ENCODE measurements around the gene SLC9A3. TPM values are rescaled to one million over a fixed set of nuclear protein-coding genes. Genes with fewer than 3 reads are reported as not detected.
A peak's percentile ranks its signal among the peaks of the same experiment; 100 is the strongest.
"Not testable (repeated sequence)": the region's sequence is repeated elsewhere in the genome, so short reads cannot be mapped to it uniquely, and the experiment has no call there.

Gene SLC9A3
- total RNA-seq, 2 donors from 2014 or later, result 78.1 to 170 TPM

DNA sequence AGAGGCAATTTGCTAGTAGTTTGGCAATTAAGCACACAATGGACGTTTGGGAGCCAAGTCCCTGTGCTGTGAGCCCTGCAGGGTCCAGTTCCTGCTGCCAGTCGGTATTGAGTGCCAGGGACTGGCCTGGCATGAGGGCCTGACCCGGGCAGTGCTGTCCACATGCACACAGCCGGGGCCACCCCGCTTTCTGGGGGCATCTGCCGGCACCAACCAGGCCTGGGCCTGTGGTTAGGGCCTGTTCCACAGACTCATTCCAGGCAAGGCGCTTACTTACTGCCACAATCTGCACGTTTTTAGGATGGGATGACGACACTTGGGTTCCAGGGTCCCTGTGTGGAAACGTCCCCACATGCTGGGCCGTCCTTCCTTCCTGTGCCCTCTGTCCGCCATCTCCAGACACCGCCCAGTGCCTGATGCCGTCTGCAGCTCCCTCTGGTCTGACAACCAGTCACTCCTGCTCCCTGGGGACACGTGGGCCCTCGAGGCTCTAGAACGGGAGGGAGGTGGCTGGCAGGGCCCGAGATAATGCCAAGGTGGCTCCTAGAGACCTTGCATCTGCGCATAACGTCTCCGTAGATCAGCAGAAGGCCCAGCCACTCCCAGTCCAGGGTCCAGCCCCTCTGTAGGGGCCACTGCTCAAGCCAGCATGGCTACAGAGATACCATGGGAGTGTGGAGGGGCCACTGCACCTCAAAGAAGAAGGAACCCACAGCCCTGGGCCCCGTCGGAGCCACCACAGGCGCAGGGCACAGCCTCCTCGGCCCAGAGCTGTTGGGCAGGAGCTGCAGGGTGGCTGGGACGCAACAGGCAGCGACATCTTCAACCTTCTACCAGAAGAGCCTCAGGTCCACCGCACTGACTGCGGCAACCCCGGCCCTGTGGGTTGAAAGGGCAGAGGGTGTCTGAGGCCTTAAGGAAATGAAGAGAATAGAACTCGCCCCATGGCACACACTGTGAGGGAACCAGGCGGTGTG lies 24.7 kb downstream of the SLC9A3 start:
- DNase-seq (no peak), ATAC-seq (no peak)
- intact Hi-C loops (cut with DNase I, micrococcal nuclease), result no loop called here

DNA sequence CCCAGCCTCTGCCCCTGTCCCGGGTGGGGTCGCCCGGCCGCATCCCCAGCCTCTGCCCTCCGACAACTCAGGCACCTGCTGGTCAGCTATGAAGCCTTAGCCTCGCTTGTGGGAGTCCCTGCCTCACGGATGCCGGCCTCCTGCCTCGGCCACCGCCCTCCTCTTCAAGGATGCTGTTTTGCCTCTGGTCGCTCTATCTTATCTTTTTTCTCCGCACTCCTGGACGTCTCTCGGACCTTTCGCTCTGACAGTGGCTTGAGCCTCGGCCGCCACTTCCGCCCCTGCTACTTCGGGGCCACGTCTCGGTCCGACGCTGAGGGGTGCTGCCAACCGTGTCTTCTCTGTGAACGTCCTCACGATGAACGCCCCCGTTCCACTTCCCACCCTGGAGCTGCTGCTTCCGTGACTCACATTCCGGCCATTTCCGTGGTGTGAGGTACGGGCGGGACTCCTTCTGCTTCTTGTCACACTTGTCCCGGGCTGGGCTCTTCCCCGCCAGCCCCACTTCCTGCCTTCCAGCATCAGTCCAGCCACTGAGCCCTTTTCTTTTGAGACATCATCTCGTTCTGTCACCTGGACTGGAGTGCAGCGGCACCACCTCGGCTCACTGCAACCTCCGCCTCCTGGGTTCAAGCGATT lies 26.3 kb downstream of the SLC9A3 start:
- no peak for ATAC-seq
- intact Hi-C loops (cut with DNase I, micrococcal nuclease), result no loop called here
- no peak for DNase-seq

DNA sequence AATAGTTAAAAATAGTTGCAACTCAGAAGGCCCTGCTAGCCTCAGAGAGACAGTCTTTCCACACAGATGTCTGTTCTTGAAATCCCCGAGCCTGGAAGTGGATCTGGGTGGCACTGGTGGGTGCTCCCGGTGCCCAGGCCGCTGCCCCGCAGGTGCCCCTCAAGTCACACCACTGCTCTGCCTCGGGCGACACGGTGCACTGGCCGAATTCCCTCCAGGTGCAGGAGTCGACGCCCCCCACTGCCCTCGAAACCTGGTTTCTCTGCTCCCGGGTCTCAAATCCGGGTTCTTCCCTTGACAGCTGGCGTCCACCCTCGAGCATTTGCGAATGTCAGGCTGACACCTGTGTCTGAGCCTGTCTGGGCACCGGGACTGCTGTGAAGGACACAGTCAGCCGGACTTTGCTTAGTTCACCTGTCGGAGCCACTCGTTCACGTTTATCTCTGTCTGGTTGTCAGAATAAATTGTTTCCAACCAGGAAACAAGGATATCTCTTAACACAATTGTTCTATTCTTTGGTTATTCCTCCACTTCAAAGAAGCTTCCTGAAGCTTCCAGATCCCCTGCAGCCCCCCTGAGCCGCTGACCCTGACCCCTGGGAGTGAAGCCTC lies 27.1 kb downstream of the SLC9A3 start:
- intact Hi-C loops (cut with DNase I, micrococcal nuclease), result no loop called here
- ATAC-seq (peak; percentile 45), DNase-seq (no peak)

DNA sequence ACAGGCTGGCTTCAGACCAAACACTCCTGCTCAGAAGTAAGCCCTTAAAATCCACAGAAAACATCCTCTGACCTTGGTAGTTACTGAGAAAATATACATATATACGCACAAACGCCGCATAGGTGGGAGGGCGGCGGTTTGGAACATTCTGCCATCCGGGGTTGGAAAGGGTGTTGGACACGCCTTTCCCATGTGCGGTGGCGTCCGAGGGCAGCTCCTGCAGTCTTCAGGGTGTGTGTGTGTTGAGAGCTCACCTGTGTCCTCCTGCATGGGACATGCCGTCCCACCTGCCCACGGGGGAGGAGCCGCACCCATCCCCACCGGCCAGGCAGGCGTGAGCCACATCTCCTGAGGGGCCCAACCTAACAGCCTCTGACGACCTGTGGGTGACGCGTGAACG lies 28.2 kb downstream of the SLC9A3 start:
- ATAC-seq (peak; percentile 36), DNase-seq (no peak)
- intact Hi-C loops (cut with DNase I, micrococcal nuclease), result no loop called here

DNA sequence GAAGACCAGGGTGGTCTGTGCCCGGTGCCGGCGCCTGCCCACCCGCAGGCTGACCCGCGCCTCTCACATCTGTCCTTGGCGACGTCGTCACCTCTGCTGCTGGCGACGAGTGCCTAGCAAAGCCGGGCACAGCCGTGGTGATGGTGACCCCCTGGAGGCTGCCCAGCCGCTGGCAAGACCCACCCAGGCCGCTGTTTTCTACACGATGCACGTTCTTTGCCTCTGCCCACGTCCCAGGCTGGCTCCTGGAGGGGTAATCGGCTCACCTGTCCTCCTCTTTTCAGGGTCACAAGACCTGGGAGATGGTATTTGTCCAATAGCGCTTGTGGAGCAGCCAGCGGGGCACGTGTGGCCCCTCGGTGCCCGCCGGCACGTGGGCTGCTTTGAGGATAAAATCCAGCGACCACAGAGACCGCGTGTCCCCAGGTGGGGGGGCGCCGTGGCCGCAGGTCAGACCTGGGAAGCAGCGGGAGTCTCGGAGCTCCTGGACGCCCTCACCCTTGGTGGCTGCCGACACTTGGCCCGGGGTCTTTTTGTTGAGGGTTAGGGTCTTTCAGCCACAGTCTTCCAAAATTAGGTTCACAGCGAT lies 29.5 kb downstream of the SLC9A3 start:
- DNase-seq (no peak), ATAC-seq (no peak)
- intact Hi-C loops (cut with DNase I, micrococcal nuclease), result loop anchor here in 1 of 2 donors (1.0 kb wide), 1 partner anchor 24 kb away; no protein-coding TSS in a partner anchor

DNA sequence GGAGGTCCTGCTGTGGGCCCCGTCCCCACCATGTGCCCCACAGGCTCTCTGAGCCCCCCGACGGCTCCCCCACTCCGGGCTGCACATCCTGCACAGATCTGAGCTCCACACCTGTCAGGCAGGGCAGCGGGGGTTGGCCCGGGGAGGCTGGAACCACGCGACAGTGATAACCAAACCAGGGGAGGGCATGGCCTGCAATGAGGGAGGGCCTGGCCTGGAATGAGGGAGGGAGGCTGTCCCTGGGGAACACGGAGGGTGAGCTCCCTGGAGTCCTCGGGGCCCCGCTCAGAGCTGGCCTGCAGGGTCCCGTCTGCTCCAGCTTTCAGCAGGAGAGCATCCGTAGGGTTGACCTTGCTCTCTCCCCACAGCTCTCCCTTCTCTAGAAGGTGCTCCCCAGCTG lies 30.5 kb downstream of the SLC9A3 start:
- no peak for DNase-seq
- no peak for ATAC-seq
- intact Hi-C loops (cut with DNase I, micrococcal nuclease), result loop anchor here in 1 of 2 donors (1.0 kb wide), 1 partner anchor 25 kb away; no protein-coding TSS in a partner anchor

DNA sequence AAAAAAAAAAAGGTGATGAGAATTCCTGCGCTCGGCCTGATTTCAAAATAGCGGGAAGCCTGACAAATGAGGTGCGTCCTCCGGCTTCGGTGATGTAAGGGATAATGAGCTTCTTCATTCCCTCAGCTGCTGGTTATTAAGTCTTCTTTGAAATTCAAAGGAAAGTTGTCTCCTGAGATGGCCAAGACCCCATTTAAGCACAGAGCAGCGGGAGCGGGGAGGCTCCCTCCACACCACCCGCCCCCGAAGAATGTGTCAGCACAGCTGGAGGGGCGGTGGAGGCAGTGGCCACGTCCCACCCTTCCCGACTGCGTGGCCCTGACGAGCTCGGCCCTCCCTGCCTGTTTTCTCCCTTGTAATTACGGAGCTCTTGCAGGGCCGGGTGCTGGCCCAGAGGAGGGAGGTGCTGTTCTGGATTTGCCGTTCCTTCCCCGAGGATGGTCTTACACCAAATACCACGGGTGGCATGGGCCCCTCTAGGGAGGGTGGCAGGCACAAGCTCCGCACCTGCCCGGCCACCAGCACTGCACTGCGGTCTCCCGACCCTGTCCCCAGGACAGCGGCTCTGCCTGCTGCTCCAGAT lies 31.0 kb downstream of the SLC9A3 start:
- DNase-seq (no peak), ATAC-seq (no peak)
- intact Hi-C loops (cut with DNase I, micrococcal nuclease), result no loop called here

DNA sequence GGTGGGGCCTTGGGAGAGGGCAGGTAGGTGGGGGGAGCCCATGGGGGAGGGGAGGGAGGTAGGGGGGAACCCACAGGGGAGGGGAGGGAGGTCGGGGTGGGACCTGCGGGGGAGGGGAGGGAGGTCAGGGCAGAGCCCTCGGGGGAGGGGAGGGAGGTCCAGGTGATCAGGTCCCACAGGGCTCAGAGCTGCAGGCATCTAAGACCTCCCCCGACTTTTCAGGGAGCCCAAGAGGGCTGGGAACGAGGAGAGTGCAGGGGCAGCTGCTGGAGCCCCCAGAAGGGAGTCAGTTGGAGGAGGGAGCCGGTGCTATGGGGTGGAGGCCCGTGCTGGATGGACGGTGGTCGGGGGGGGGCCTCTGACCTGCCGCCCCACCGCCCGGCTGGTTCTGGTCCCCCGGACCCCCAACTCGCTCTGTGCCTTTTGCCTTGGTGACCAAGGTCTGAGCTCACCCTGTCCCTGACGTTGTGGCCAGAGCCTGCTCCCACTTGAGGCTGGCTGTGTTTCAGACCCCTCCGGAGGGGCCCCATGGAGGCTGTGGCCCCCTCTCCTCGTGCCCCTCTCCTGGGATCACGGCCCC lies 31.8 kb downstream of the SLC9A3 start:
- ATAC-seq, result no peak
- intact Hi-C loops (cut with DNase I, micrococcal nuclease), result no loop called here
- no peak for DNase-seq

DNA sequence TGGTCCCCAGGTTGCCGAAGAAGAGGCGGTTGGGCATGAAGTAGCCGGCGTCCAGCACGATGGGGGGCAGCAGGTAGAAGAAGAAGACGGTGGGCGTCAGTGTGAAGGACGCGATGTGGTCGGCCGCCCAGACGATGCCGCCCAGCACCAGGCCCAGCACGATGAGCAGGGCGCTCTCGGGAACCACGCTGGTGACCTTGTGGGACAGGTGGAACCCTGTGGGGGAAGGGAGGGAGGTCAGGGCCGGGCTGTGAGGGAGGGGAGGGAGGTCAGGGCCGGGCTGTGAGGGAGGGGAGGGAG lies 32.4 kb downstream of the SLC9A3 start:
- intact Hi-C loops (cut with DNase I, micrococcal nuclease), result no loop called here
- DNase-seq (no peak), ATAC-seq (no peak)

DNA sequence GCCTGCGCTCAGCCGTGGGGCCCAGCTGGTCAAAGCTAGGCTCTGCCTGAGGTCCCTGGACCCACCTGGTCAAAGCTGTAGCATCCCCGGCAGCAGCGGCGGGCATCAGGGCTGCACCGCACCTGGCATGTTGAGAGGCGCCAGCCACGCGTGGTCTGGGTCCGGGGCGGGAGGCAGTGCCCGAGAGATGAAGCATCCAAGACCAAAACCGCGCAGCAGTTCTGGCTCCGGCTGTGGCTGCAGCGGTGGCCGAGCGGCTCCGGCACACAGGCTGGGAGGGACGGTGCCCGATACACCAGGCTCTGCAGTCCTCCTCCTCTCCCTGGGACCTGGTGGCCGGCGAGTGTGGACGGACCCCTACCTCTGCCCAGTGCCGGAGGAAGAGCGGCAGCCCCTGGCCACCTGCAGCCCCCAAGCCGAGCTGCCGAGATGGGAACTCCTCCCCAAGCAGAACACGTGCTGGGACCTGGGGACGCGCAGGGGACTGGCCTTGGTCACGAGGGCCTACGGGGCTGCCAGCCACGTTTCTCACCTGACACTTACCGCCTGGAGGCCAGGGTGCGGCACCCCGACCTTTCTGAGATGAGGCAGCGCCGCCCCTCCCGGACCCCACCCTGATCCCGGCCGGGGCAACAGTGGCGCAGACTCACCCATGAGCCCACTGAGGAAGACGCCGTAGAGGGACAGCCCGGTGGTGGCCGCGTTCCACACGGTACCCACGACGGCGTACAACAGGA lies 33.0 kb downstream of the SLC9A3 start:
- intact Hi-C loops (cut with DNase I, micrococcal nuclease), result no loop called here
- ATAC-seq, result no peak
- no peak for DNase-seq

DNA sequence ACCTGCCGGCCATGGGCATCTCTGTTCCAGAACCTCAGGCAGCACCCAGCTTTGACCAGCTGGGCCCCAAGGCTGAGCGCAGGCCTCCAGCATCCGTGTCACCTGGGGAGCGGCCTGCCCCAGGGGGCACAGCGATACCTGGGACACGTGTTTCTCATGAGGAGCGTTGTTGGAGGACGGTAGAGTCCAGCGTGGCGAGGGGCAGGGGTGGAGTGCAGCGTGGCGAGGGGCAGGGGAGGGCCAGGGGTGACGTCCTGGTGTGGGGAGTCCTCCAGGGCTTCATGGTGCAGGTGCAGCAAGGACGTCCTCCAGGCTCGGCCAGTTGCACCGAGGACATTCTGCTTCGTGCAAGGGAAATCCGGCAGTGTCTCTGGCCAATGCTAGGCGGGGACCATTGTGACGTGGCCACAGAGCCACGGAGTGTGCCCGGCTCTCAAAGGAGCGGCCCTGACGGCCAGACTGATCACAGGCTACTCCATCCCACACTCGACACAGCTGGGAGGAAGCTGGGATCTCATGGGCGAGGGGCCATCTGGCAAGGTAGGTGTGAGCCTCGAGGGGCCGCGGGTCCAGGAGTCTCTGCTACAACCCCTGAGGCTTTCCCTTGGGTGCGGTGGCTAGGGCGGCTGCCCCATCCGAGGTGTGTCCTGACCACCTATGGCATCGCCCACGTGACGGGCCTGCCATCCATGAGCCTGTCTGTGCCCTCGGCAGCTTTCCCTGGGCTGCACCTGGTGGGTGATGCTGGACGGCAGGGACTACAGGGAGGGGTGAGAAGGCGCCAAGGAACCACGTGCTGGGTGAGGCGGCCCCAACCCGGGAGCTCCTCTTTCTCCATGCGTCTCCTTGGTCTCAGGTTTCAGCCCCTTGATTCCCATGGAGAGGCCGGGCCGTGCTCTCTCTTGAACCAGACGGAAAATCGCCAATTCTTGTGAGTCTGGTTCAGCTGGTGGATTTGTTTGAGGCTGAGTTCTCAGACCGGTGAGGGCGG lies 33.8 kb downstream of the SLC9A3 start:
- ATAC-seq, result no peak
- no peak for DNase-seq
- intact Hi-C loops (cut with DNase I, micrococcal nuclease), result no loop called here

DNA sequence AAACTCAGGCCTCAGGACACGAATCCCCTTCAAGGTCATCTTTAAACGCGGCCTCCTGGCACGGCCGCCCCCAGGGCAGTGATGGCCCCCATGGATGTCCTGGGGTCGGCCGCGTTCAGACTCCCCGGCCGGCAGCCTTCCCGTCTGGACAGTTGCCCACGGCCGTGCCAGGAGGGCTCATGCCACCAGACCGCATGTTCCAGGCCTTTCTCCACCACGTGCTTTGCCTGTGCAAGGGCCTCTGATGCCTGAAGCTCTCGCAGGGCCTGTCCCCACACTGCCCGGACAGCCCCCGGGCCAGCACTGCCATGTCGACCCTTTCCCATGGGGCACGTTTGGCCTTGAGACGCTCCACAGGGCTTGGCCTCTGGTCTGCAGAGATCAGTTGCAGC lies 34.6 kb downstream of the SLC9A3 start:
- intact Hi-C loops (cut with DNase I, micrococcal nuclease), result no loop called here
- DNase-seq (no peak), ATAC-seq (no peak)

DNA sequence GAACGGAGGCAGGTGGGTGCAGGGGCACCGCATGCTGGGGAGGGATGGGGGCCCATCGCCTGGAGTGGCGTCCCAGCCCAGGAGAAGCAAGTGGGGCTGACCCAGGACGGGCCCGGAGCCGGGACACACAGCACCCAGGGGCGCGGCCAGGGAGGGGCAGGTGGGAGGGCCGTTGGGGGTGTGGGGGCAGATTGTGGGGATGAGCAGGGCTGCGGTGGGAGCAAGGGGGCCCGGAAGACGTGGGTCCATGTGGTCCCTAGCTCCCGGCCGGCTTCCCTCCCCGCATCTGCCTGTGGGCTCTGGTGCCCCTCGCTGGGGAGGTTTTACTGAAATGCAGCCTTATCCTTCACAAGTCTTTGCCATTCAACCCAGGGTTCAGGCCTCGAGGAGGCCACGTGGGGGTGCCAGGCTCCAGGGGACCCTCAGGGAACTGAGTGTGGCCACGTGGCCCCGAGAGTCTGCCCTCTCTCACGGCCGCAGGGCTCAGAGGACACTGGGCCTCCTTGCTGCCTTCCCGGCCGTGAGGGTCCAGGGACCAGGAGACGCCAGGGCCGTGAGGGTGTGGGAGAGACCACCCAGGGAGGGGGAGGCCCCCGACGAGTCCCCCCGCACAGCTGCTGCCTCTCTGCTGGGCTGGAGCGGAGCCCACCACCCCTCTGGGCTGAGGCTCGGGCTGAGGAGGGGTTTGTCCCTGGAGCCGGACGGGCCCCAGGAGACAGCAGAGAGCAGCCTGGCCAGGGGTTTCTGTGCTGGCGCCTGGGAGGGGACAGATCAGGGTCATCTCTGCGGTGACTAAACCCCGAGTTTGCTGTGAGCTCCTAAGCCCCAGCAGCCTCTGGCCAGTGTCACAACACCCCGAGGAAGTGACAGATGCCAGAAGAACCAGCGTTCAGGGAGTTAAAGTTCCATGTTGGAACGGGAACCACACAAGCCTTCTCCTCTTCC lies 35.2 kb downstream of the SLC9A3 start:
- ATAC-seq (no peak), DNase-seq (no peak)
- intact Hi-C loops (cut with DNase I, micrococcal nuclease), result no loop called here

DNA sequence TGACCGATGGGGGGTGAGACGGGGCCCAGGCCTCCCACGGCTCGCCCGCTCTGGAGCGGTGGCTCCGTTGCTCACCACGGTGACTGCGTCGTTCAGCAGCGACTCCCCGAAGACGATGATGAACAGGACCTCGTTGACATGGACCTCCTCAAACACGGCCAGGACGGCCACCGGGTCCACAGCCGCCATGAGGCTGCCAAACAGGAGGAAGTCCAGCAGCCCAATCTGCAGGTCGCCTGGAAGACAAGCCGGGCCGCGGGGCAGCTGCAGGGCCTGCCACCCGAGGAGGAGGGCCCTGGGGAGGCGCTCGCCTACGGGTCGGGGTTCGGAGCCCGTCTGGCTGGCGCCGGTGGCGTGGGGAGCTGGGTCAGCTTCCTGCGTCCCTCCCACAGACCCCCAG lies 36.0 kb downstream of the SLC9A3 start:
- no peak for ATAC-seq
- intact Hi-C loops (cut with DNase I, micrococcal nuclease), result no loop called here

DNA sequence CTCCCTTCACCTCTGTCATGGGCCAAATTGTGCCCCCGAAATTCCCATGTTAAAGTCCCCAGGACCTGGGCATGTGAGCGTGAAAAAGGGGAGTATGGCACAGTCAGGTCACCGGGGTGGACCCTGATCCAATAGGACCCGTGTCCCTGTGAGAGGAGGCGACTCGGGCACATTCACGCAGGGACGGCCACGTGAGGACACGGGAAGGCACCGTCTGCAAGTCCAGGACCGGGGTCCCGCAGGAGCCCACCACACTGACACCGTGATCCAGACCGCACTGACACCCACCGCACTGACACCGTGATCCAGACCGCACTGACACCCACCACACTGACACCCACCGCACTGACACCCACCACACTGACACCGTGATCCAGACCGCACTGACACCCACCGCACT lies 37.7 kb downstream of the SLC9A3 start:
- DNase-seq; intact Hi-C loops (cut with DNase I, micrococcal nuclease); ATAC-seq: not testable (repeated sequence)

More for the DNA sequence above, 36.0 kb downstream of the SLC9A3 start:
- DNase-seq, result no peak

DNA sequence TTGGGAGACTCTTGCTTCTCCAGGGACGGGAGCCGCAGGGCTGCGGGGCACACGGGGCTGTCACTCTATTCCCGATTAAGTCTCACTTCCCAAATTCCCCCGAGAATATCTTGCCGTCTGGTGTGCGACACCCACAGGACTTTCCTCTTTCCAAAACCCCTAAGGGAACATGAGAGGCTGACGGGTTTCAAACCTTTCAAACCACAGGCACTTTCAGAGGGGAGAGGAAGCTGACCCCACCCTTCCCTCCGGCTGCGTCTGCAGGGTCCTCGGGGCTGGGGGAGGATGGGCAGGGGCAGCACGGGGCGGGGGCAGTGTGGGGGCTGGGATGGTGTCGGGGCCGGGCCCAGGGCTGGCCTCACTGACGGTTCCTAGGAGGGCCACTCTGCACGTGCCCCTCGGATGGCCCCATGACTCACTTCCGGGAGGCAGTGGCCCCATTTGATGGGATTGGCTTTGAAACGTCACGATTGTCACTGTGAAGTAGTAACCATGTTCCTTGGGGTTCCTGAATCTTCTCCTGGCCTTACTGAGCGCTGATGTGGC lies 38.2 kb downstream of the SLC9A3 start:
- no peak for DNase-seq
- intact Hi-C loops (cut with DNase I, micrococcal nuclease), result no loop called here
- peak; percentile 33 for ATAC-seq

All from left colon (tissue), 2 donors.